ENCODE measurements around the gene TNFAIP2. TPM values are rescaled to one million over a fixed set of nuclear protein-coding genes. Genes with fewer than 3 reads are reported as not detected.

Gene TNFAIP2
- total and polyA plus RNA-seq, 2 donors (not counting 3 experiments of a cell fraction or from before 2014, with no cell fraction given), result 31.6 to 42.7 TPM

DNA sequence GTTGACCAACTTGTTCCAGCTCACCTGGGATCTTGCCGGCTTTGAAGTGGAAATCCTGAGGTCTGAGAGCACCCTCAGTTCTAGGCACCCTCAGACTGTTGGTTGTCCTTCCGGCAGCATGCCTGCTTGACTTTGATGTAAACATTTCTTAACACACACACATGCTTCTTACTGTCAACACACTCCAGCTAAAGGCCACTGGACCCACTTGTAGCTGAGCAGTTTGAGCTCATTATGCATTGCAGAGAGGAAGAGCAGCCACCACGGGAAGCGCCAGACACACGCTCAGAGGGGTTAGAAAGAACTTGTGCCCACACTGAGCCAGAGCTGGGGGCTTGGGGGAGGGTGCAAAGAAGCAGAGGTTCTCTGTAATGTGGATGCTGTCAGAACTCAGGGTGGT is 55.8 kb downstream of the TNFAIP2 start:
- ChIA-PET POLR2A (no interaction called here), CTCF (interaction anchor here (0.8 to 1.7 kb wide), 6 partner anchors 10 to 114 kb away, joined by 3 to 14 read pairs (median 4); no protein-coding TSS in a partner anchor)
- Histone ChIP-seq H3K27ac (ENCODE audit: insufficient read depth, low read depth, low read length) (no peak overlapping the region), H3K27me3 (ENCODE audit: control insufficient read depth in 2 of 2, insufficient read depth in 2 of 2, low read length in 2 of 2) (peaks cover 7 to 10% of the 10 kb centered on the region in 2 experiments), H3K9ac (replicated peaks; ENCODE audit: extremely low read depth, insufficient read depth, low read length) (no peak overlapping the region), H3K4me1 (ENCODE audit: control insufficient read depth, extremely low read depth, insufficient read depth, low read length) (no peaks in the 10 kb centered on the region), H3K4me3 (replicated peaks in 1 of 3; ENCODE audit: insufficient read depth in 1 of 3, low read depth in 1 of 3, low read length in 3 of 3) (no peak overlapping the region), H3K9me1 (replicated peaks; ENCODE audit: control insufficient read depth, extremely low read depth, insufficient read depth, low read length) (no peaks in the 10 kb centered on the region), H2AFZ (ENCODE audit: low read depth, low read length) (no peak overlapping the region), H3K9me3 (replicated peaks; ENCODE audit: control insufficient read depth, insufficient read depth, low read length) (no peaks in the 10 kb centered on the region), H3K36me3 (ENCODE audit: control insufficient read depth in 2 of 2, extremely low read depth in 1 of 2, insufficient read depth in 2 of 2, low read length in 2 of 2) (no peaks in the 10 kb centered on the region), H3K79me2 (ENCODE audit: control insufficient read depth, insufficient read depth, low read length) (no peaks in the 10 kb centered on the region), H4K20me1 (replicated peaks; ENCODE audit: control insufficient read depth, extremely low read depth, insufficient read depth, low read length) (no peaks in the 10 kb centered on the region), H3K4me2 (ENCODE audit: insufficient read depth, low read length) (no peak overlapping the region)
- FAIRE-seq (no peak), DNase-seq (ENCODE audit: low read depth, low spot score) (no peak)
- no peak for TF ChIP-seq CTCF (IDR thresholded peaks at IDR 0.05; ENCODE audit: extremely low read depth in 1 of 2, insufficient read depth in 1 of 2, low read depth in 1 of 2, low read length in 2 of 2)
- TF ChIP-seq POLR2AphosphoS5 (IDR thresholded peaks at IDR 0.05; ENCODE audit: insufficient read depth, low read depth, low read length), result no peak
- no peak for TF ChIP-seq EZH2 (IDR thresholded peaks at IDR 0.05; ENCODE audit: borderline replicate concordance, low read depth, low read length, severe bottlenecking)
- intact Hi-C loops (cut with micrococcal nuclease), result no loop called here
- dilution Hi-C loops (cut with MboI; ENCODE audit: extremely low pct_ligation_motif_present, low sequenced_read_pairs), result no loop called here
- BruUV-seq (replicated peaks), result no TSS peak

DNA sequence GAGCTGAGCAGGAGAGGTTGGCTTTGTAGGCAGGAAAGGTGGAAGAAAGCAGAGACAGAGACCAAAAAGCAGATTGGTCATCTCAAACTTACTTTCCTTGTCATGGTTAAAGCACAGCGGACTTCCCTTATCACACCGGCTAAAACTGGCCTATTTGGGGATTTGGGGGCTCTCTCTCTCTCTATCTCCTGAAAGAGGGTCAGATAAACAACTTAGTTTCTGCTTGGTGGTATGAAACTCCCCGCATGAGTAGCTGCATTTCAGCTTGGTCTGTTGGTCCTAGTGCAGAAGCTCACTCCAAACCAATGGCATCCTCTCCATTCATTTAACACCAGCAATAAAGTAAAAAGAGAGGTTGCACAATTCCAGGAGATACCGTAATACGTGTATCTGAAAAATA is 57.1 kb downstream of the TNFAIP2 start:
- CTCF ChIA-PET, result interaction anchor here (0.9 to 7.5 kb wide), 2 partner anchors 16 to 75 kb away, joined by 3 to 238 read pairs; no protein-coding TSS in a partner anchor
- no peak overlapping the region for H3K4me3 ChIP-seq (replicated peaks in 1 of 3; ENCODE audit: insufficient read depth in 1 of 3, low read depth in 1 of 3, low read length in 3 of 3)
- FAIRE-seq, result no peak

More for the DNA sequence above, 57.1 kb downstream of the TNFAIP2 start:
- DNase-seq (ENCODE audit: low read depth, low spot score), result no peak
- no peak for TF ChIP-seq POLR2AphosphoS5 (IDR thresholded peaks at IDR 0.05; ENCODE audit: insufficient read depth, low read depth, low read length)
- TF ChIP-seq CTCF (IDR thresholded peaks at IDR 0.05; ENCODE audit: extremely low read depth in 1 of 2, insufficient read depth in 1 of 2, low read depth in 1 of 2, low read length in 2 of 2), result no peak
- TF ChIP-seq EZH2 (IDR thresholded peaks at IDR 0.05; ENCODE audit: borderline replicate concordance, low read depth, low read length, severe bottlenecking), result no peak
- TF ChIP-seq MAX (IDR thresholded peaks at IDR 0.05; ENCODE audit: insufficient read depth, insufficient read length), result no peak
- dilution Hi-C loops (cut with MboI; ENCODE audit: extremely low pct_ligation_motif_present, low sequenced_read_pairs), result no loop called here
- Histone ChIP-seq H3K27me3 (ENCODE audit: control insufficient read depth in 2 of 2, insufficient read depth in 2 of 2, low read length in 2 of 2) (peaks cover 4 to 6% of the 10 kb centered on the region in 2 experiments), H3K9me1 (replicated peaks; ENCODE audit: control insufficient read depth, extremely low read depth, insufficient read depth, low read length) (no peaks in the 10 kb centered on the region), H2AFZ (ENCODE audit: low read depth, low read length) (no peak overlapping the region), H3K9ac (replicated peaks; ENCODE audit: extremely low read depth, insufficient read depth, low read length) (no peak overlapping the region), H3K9me3 (replicated peaks; ENCODE audit: control insufficient read depth, insufficient read depth, low read length) (no peaks in the 10 kb centered on the region), H4K20me1 (replicated peaks; ENCODE audit: control insufficient read depth, extremely low read depth, insufficient read depth, low read length) (no peaks in the 10 kb centered on the region), H3K79me2 (ENCODE audit: control insufficient read depth, insufficient read depth, low read length) (no peaks in the 10 kb centered on the region), H3K4me1 (ENCODE audit: control insufficient read depth, extremely low read depth, insufficient read depth, low read length) (no peaks in the 10 kb centered on the region), H3K27ac (ENCODE audit: insufficient read depth, low read depth, low read length) (no peak overlapping the region), H3K36me3 (ENCODE audit: control insufficient read depth in 2 of 2, extremely low read depth in 1 of 2, insufficient read depth in 2 of 2, low read length in 2 of 2) (no peaks in the 10 kb centered on the region), H3K4me2 (ENCODE audit: insufficient read depth, low read length) (no peak overlapping the region)
- intact Hi-C loops (cut with micrococcal nuclease), result loop anchor here (5.0 kb wide), 1 partner anchor 38 kb away; no protein-coding TSS in a partner anchor
- POLR2A ChIA-PET, result no interaction called here
- BruUV-seq (replicated peaks), result no TSS peak
